Heart left ventricle (tissue), 16 donors: Measurements from ENCODE around the gene DOCK2. TPM values are rescaled to one million over a fixed set of nuclear protein-coding genes. Genes with fewer than 3 reads are reported as not detected.

ENCODE experiments used
- ATAC-seq, 4 donors: fragments of 200-7000 bp; cut with Tn5 transposase; one replicate each; pipeline ENCODE4 v1.9.1; 2020 to 2022; ENCODE audit warnings: moderate library complexity in 4 of 4, mild to moderate bottlenecking in 3 of 4, moderate number of reproducible peaks in 1 of 4
- DNase-seq, 5 donors: peaks; one replicate each; pipeline ENCODE4 v3.0.0-alpha.2; 2020
- H3K27ac ChIP-seq, 12 donors: fragments of 200-600 bp; sonication (generic) in 4 of 12; one replicate each; pipeline versions ENCODE4 v1.5.0 to v1.8.0; 2016 to 2022; ENCODE audit warnings: mild to moderate bottlenecking in 2 of 12
- H3K27me3 ChIP-seq, 9 donors: fragments of 200-600 bp; sonication (generic) in 2 of 9; one replicate each; pipeline versions ENCODE4 v1.5.1 to v1.8.0; 2016 to 2022; ENCODE audit warnings: mild to moderate bottlenecking in 3 of 9
- H3K36me3 ChIP-seq, 9 donors: fragments of 200-600 bp; sonication (generic) in 2 of 9; one replicate each; pipeline versions ENCODE4 v1.5.0 to v1.8.0; 2018 to 2022; ENCODE audit warnings: mild to moderate bottlenecking in 2 of 9
- H3K4me1 ChIP-seq, 12 donors: fragments of 200-600 bp; sonication (generic) in 4 of 12; one replicate each; pipeline versions ENCODE4 v1.5.0 to v1.8.0; 2016 to 2022; ENCODE audit warnings: mild to moderate bottlenecking in 3 of 12
- H3K4me3 ChIP-seq, 12 donors: fragments of 200-600 bp; sonication (generic) in 4 of 12; one replicate each; pipeline versions ENCODE4 v1.5.0 to v1.8.0; 2017 to 2022; ENCODE audit warnings: mild to moderate bottlenecking in 9 of 12, moderate library complexity in 4 of 12
- H3K9me3 ChIP-seq, 12 donors: fragments of 200-600 bp; sonication (generic) in 4 of 12; one replicate each; pipeline versions ENCODE4 v1.5.0 to v1.8.0; 2016 to 2022; ENCODE audit warnings: mild to moderate bottlenecking in 1 of 12
- POLR2A ChIP-seq, 2 donors: fragments of 450-650 bp; IDR thresholded peaks; one replicate each; pipeline ENCODE4 v1.6.1; 2017; ENCODE audit warnings: antibody characterized with exemption in 2 of 2, mild to moderate bottlenecking in 2 of 2, moderate library complexity in 2 of 2
- WGBS, 4 donors: extraction: QIAGEN DNeasy Blood & Tissue Kit in 2 of 4; methylation state at CpG; one replicate each; pipeline versions ENCODE4 v1.1.5 to v1.1.7; 2013 to 2018; 5-methylcytosine and 5-hydroxymethylcytosine counted together
- intact Hi-C, 10 donors: fragments of 100-400 bp; cut with DNase I; formaldehyde crosslinking; loops; one replicate each; pipeline versions ENCODE4 v1.11.1 to v1.14.2; 2022
- polyA plus RNA-seq, 2 donors: library from polyadenylated mRNA; stranded (reverse); fragments of 200-250 nt; gene quantifications; one replicate each; pipeline ENCODE4 v1.2.3, GENCODE V29; 2013
- total RNA-seq, 9 donors: library from RNA; depleted of rRNA in 2 of 9; stranded (reverse); fragments of >200 nt in 2 of 9; fragmentation: NEBNext Ultra II Directional in 3 of 9; extraction: Animal tissue kit (Norgen Biotek cat#: 25700) in 3 of 9; gene quantifications; one replicate each; pipeline versions ENCODE4 v1.1.0 to v1.2.4, GENCODE V29; 2016 to 2023
- TF ChIP-seq, protein P1 (sequence below), 12 donors: fragments of 200-600 bp; sonication (generic) in 4 of 12; IDR thresholded peaks; one replicate each; pipeline versions ENCODE4 v1.5.0 to v1.8.0; 2018 to 2022; ENCODE audit warnings: antibody characterized with exemption in 12 of 12, mild to moderate bottlenecking in 5 of 12
- donor health status: ischemic (EF 13 %, LVEDD 7.1; RV severe dilation, severe dysfunction).
- donor health status: healthy with polysubstance abuse.
- donor health status: DM: no; HTN: yes; CAD: no.
- donor health status: DM: no; HTN: no; CAD: no.
- donor health status: ischemic (EF 25% LVEDD 6.9; RV normal size, moderate dysfunction).
- donor health status: ischemic (EF 25% LVEDD 5.7; RV mildly dilated, moderate dysfunction).
- donor health status: healthy.
- donor health status: DM: yes; HTN: yes; CAD: no.
- donor health status: ischemic (EF 35%, LVEDD 5.7; RV mildly dilated, moderate dysfunction).
- donor health status: nonischemic (EF 11% LVEDD 7.7; RV severe dilation, severe dysfunction).
- donor health status: DM: yes; HTN: yes; CAD: no.
- donor health status: PGD.
- donor health status: ischemic (EF 29% LVEDD 5.4; RV normal size, mild dysfunction).
- donor health status: nonischemic (EF 23%, LVEDD 6.1; RV moderate dilation, normal function).

The DOCK2 gene
- total and polyA plus RNA-seq, 11 donors = 0.80 to 59.5 (median 4.6) TPM

DNA sequence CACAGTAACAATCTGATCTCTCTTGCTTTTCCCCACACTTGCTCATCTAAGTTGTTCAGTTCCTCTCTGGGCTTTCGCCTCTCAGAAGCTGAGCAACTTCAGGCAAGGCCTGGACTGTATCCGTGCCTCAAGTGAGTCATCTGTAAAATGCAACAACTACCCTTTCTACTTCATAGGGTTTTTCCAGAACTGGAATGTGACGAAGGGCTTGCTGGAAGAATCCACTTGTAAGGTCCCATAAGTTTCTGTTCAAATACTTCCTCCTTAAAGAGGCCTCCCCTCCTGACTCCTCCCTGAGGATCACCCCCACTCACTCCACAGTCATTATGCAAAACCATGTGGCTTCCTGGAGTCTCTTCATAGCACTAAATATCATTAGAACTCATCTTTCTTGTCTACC, 360.7 kb downstream of the DOCK2 start:
- DNase-seq = no peak

DNA sequence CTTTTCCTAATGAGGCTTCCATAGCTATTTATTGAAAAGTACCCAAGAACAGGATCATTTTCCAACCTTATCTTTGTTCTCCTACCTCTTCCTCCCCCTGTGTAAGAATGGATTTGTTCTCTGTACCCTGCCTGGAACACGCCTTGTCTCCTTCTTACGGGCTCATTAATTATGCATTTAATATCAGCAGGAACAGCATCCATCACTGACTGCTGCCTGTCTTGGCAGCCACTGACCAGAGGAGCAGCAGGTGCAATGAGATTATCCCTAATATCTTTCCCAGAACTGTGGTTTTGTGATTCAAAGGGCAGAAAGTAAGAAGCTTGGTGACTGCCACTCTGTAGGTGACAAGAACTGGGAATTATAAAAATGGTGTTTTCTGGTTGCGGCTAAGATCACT, 362.5 kb downstream of the DOCK2 start:
- H3K27ac ChIP-seq = no peak overlapping the region
- WGBS, 4 donors = 85 to 94% (median 89%) methylated on average over 3 of the region's 3 CpGs
- H3K4me3 ChIP-seq = no peak overlapping the region
- no peaks in the 10 kb centered on the region for H3K9me3 ChIP-seq
- DNase-seq (no peak), ATAC-seq (no peak)
- no peaks in the 10 kb centered on the region for H3K27me3 ChIP-seq
- H3K36me3 ChIP-seq = peaks cover 0 to 39% (median 0%) of the 10 kb centered on the region in 9 donors
- intact Hi-C loops = no loop called here
- no peaks in the 10 kb centered on the region for H3K4me1 ChIP-seq
- TF ChIP-seq POLR2A (IDR thresholded peaks at IDR 0.05) = no peak
- TF ChIP-seq, protein P1, sequence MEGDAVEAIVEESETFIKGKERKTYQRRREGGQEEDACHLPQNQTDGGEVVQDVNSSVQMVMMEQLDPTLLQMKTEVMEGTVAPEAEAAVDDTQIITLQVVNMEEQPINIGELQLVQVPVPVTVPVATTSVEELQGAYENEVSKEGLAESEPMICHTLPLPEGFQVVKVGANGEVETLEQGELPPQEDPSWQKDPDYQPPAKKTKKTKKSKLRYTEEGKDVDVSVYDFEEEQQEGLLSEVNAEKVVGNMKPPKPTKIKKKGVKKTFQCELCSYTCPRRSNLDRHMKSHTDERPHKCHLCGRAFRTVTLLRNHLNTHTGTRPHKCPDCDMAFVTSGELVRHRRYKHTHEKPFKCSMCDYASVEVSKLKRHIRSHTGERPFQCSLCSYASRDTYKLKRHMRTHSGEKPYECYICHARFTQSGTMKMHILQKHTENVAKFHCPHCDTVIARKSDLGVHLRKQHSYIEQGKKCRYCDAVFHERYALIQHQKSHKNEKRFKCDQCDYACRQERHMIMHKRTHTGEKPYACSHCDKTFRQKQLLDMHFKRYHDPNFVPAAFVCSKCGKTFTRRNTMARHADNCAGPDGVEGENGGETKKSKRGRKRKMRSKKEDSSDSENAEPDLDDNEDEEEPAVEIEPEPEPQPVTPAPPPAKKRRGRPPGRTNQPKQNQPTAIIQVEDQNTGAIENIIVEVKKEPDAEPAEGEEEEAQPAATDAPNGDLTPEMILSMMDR (IDR thresholded peaks at IDR 0.05) = no peak

More for the DNA sequence above, 360.7 kb downstream of the DOCK2 start:
- Histone ChIP-seq H3K4me3 (no peak overlapping the region), H3K9me3 (no peaks in the 10 kb centered on the region), H3K27ac (no peak overlapping the region), H3K36me3 (peaks cover 0 to 44% (median 0%) of the 10 kb centered on the region in 9 donors), H3K4me1 (no peaks in the 10 kb centered on the region), H3K27me3 (no peaks in the 10 kb centered on the region)
- intact Hi-C loops = no loop called here
- no peak for TF ChIP-seq POLR2A (IDR thresholded peaks at IDR 0.05)
- TF ChIP-seq, protein P1 (IDR thresholded peaks at IDR 0.05) = no peak
- no peak for ATAC-seq
- WGBS, 4 donors = 86 to 96% (median 89%) methylated on average over 3 of the region's 3 CpGs

DNA sequence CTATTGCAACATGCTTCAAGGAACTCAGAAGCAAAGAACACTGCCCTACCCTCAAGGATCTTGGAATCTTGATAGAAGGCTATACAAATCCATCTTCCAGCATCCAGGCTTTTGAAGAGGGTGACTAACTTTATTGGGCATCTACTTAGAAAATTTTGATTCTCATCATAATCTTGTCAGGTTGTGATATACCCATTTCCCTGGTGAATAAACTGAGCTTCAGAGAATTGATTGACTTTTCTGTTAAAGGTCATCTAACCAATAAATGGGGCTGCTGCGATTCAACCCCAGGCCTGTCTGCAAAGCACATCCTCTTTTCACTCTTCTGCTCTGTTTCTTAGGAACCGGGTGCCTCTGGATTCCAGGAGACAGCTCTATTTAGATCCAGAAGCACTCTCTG, 363.1 kb downstream of the DOCK2 start:
- intact Hi-C loops = no loop called here
- H3K27me3 ChIP-seq = no peaks in the 10 kb centered on the region
- H3K27ac ChIP-seq = no peak overlapping the region
- no peak overlapping the region for H3K4me3 ChIP-seq
- TF ChIP-seq POLR2A (IDR thresholded peaks at IDR 0.05) = no peak
- TF ChIP-seq, protein P1 (IDR thresholded peaks at IDR 0.05) = no peak
- peaks cover 0 to 39% (median 0%) of the 10 kb centered on the region in 9 donors for H3K36me3 ChIP-seq
- ATAC-seq (no peak), DNase-seq (no peak)
- H3K9me3 ChIP-seq = no peaks in the 10 kb centered on the region
- no peaks in the 10 kb centered on the region for H3K4me1 ChIP-seq
- WGBS, 4 donors = 89 to 97% (median 91%) methylated on average over 2 of the region's 2 CpGs

DNA sequence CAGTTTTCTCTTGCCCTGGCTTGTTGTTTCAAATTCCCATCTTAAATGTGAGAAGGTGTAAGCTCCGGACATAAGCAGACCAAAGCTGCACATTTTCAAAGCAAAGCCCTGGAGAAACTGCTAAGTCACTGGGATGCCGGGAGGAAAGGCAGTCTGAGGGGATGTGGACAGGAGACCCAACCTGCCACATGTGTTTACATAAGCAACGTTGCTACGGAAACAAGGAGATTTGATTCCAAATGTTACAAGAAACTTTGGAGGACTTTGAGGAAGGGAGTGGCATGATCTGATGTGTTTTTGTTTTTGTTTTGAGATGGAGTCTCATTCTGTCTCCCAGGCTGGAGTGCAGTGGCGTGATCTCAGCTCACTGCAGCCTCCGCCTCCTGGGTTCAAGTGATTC, 368.9 kb downstream of the DOCK2 start:
- intact Hi-C loops = no loop called here
- no peak for DNase-seq
- Histone ChIP-seq H3K9me3 (no peaks in the 10 kb centered on the region), H3K27ac (no peak overlapping the region), H3K4me1 (no peaks in the 10 kb centered on the region), H3K36me3 (peaks cover 0 to 26% (median 0%) of the 10 kb centered on the region in 9 donors), H3K27me3 (no peaks in the 10 kb centered on the region), H3K4me3 (no peak overlapping the region)
- WGBS, 4 donors = 55 to 68% (median 65%) methylated on average over 6 of the region's 6 CpGs
- ATAC-seq = no peak
- no peak for TF ChIP-seq POLR2A (IDR thresholded peaks at IDR 0.05)
- TF ChIP-seq, protein P1 (IDR thresholded peaks at IDR 0.05) = no peak
